Upper lobe of left lung (tissue), 6 donors: Measurements from ENCODE around the gene UTF1. TPM values are rescaled to one million over a fixed set of nuclear protein-coding genes. Genes with fewer than 3 reads are reported as not detected.

ENCODE experiments used
- ATAC-seq, 2 donors: fragments of 200-7000 bp; cut with Tn5 transposase; one replicate each; pipeline ENCODE4 v1.9.1; 2022; ENCODE audit warnings: mild to moderate bottlenecking in 2 of 2, moderate library complexity in 2 of 2; ENCODE audit not compliant: low FRiP score in 2 of 2
- DNase-seq, 2 donors: peaks; one replicate each; pipeline ENCODE4 v3.0.0-alpha.2; 2019 to 2020
- H3K27ac ChIP-seq, 4 donors: fragments of 200-600 bp; sonication (generic); one replicate each; pipeline ENCODE4 v1.5.1; 2016 to 2019
- H3K27me3 ChIP-seq, 4 donors: fragments of 200-600 bp; sonication (generic); one replicate each; pipeline ENCODE4 v1.5.1; 2017 to 2019
- H3K36me3 ChIP-seq, 4 donors: fragments of 200-600 bp; sonication (generic); one replicate each; pipeline ENCODE4 v1.5.1; 2016 to 2019
- H3K4me1 ChIP-seq, 4 donors: fragments of 200-600 bp; sonication (generic); one replicate each; pipeline ENCODE4 v1.5.1; 2018 to 2019
- H3K4me3 ChIP-seq, 4 donors: fragments of 200-600 bp; sonication (generic); one replicate each; pipeline ENCODE4 v1.5.1; 2017 to 2019; ENCODE audit warnings: mild to moderate bottlenecking in 2 of 4, moderate library complexity in 1 of 4
- H3K9me3 ChIP-seq, 4 donors: fragments of 200-600 bp; sonication (generic); one replicate each; pipeline ENCODE4 v1.5.1; 2018 to 2019
- EP300 ChIP-seq, 4 donors: sonication (generic); formaldehyde crosslinking; IDR thresholded peaks; one replicate each; pipeline ENCODE4 v1.5.1; 2017; ENCODE audit warnings: antibody characterized with exemption in 4 of 4, control low read depth in 2 of 4
- POLR2A ChIP-seq, 4 donors: fragments of 450-650 bp; IDR thresholded peaks; one replicate each; pipeline ENCODE4 v1.5.1; 2016 to 2017; ENCODE audit warnings: antibody characterized with exemption in 4 of 4, mild to moderate bottlenecking in 2 of 4
- POLR2AphosphoS5 ChIP-seq, 2 donors: sonication (generic); formaldehyde crosslinking; IDR thresholded peaks; one replicate each; pipeline ENCODE4 v1.5.1; 2017; ENCODE audit warnings: antibody characterized with exemption in 2 of 2
- WGBS, 2 donors: methylation state at CpG; one replicate each; pipeline ENCODE4 v1.1.5; 2017 to 2018; 5-methylcytosine and 5-hydroxymethylcytosine counted together
- total RNA-seq, 6 donors: library from RNA; depleted of rRNA in 4 of 6; stranded (reverse); fragments of >200 nt in 4 of 6; gene quantifications; one replicate each; pipeline versions ENCODE4 v1.1.0 to v1.2.1, GENCODE V29; 2016 to 2021
- TF ChIP-seq, protein P1 (sequence below), 6 experiments: fragments of 450-650 bp in 4 of 6; fragments of 200-600 bp in 2 of 6; sonication (generic) in 2 of 6; IDR thresholded peaks; one replicate each; pipeline ENCODE4 v1.5.1; 2016 to 2019; ENCODE audit warnings: antibody characterized with exemption in 6 of 6
- donor health status: DM: no; HTN: no; CAD: no; lungs with moderate emphysema.
- donor health status: DM: no; HTN: yes; CAD: no; lungs with severe emphysema.

Gene UTF1
- total RNA-seq, 6 donors from 2014 or later: 0.26 to 0.37 TPM; not detected in 4

DNA sequence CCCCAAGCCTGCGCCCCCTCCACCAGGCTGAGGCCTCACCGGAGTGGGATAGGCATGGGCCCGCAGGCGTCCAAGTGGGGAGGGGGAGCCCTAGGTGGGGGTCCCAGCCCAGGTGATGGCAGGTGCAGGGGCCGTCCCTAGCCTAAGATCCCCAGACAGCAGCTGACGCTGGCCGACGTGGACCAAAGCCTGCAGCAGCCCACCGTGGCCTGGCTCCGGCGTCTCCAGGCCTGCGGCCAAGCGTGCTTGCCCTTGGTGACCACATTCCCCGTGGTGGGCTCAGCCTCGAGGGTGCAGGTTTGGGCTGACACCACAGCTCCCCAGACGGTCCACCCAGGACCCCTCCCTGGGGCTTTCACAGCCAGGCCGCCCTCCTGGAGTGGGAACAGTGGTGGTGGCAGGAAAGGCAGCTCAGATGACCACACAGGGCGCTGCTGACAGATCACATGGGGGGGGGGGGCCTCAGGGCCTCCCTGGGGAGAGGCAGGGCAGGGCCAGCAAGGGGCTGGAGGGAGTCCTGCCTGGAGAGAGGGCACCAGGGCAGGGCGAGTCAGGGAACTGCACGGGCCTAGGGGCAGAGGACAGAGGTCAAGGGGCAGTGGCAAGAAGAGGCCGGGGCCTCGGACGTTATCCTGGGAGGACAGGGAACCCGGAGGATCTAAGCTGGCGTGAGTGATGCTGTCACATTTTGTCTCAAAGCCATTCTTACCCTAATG is 47.4 kb downstream of the UTF1 start:
- peak overlapping the region in 1 of 4 donors; percentile 40 for H3K4me3 ChIP-seq
- no peak for ATAC-seq
- peaks cover 16 to 55% (median 40%) of the 10 kb centered on the region in 4 donors for H3K4me1 ChIP-seq

DNA sequence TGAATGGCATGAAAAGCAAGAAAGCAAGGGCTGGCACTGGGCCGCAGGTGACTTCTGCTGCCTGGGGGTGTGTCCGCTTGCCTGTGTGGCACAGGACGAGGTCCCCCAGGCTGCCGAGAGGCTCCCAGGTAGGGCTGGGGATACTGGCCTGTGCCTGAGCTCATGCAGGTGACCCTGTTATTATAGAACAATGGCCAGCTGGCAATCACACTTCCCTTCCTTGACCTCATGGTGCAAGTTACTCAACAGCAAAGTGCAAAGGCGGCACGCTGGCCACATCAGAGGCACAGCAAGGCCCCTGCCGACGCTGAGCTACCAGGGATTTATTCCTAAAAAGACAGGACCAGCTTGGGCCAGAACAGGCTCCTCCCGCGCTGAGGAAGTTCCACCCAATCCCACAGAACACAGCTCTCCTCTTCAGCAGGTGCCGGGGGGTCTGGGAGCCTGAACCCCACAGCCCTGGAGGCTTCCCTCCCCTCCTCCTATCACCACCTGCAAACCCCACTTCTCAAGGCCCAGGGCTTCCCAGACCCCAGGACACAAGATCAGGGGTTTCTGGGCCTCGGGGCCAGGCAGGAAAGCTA is 48.1 kb downstream of the UTF1 start:
- H3K36me3 ChIP-seq: peaks cover 14 to 53% (median 32%) of the 10 kb centered on the region in 4 donors
- TF ChIP-seq EP300 (IDR thresholded peaks at IDR 0.05) (no peak), POLR2A (IDR thresholded peaks at IDR 0.05) (no peak), POLR2AphosphoS5 (IDR thresholded peaks at IDR 0.05) (no peak)
- TF ChIP-seq, protein P1, sequence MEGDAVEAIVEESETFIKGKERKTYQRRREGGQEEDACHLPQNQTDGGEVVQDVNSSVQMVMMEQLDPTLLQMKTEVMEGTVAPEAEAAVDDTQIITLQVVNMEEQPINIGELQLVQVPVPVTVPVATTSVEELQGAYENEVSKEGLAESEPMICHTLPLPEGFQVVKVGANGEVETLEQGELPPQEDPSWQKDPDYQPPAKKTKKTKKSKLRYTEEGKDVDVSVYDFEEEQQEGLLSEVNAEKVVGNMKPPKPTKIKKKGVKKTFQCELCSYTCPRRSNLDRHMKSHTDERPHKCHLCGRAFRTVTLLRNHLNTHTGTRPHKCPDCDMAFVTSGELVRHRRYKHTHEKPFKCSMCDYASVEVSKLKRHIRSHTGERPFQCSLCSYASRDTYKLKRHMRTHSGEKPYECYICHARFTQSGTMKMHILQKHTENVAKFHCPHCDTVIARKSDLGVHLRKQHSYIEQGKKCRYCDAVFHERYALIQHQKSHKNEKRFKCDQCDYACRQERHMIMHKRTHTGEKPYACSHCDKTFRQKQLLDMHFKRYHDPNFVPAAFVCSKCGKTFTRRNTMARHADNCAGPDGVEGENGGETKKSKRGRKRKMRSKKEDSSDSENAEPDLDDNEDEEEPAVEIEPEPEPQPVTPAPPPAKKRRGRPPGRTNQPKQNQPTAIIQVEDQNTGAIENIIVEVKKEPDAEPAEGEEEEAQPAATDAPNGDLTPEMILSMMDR (IDR thresholded peaks at IDR 0.05): no peak
- 48 to 65% methylated on average over 4 to 11 of the region's 12 CpGs for WGBS, 2 donors

More for the DNA sequence above, 47.4 kb downstream of the UTF1 start:
- peak in 1 of 2 donors; percentile 76 for DNase-seq
- Histone ChIP-seq H3K27ac (peak overlapping the region; percentile 82 to 89 (median 87)), H3K36me3 (peaks cover 8 to 51% (median 30%) of the 10 kb centered on the region in 4 donors), H3K9me3 (no peaks in the 10 kb centered on the region), H3K27me3 (peaks cover 0 to 4% (median 0%) of the 10 kb centered on the region in 4 donors)
- TF ChIP-seq POLR2A (IDR thresholded peaks at IDR 0.05) (no peak), POLR2AphosphoS5 (IDR thresholded peaks at IDR 0.05) (no peak)
- 75% methylated on average over 9 to 24 of the region's 25 CpGs for WGBS, 2 donors

DNA sequence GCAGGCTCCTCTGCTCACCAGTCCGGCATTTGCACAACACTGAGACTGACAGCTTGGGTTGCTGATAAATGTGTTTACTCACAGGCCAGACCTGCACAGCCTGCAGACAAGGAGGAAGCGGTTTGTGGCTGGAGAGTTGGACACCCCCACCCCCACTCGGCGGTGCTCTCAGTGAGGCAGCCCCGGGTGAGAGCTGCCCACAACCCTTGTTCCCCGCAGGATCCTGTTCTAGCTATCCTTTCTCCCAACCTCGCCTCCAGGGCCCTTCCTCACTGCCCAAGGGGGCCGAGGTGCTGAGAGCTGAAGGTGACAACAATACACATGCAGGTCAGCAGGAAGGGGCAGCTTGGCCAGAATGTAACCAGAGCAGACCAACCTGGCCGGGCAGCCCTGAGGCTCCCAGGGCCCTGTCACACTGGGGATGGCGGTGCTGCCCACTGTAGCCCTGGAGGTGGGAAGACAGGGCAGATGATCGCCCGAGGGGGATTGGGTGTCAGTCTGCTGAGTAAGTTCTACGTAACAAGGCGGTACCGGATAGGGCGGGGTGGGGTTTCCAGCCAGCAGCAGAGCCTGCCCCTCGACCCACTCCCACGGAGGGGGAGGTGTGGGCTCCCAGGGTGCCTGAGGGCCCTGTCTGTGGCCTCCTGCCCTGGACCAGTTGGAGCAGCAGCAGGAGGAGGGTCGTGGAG is 48.7 kb downstream of the UTF1 start:
- peak overlapping the region; percentile 82 to 89 (median 87) for H3K27ac ChIP-seq
- WGBS, 2 donors: 46 to 62% methylated on average over 18 of the region's 19 CpGs

More for the DNA sequence above, 48.1 kb downstream of the UTF1 start:
- Histone ChIP-seq H3K9me3 (no peaks in the 10 kb centered on the region), H3K27me3 (peaks cover 0 to 4% (median 0%) of the 10 kb centered on the region in 4 donors), H3K4me1 (peaks cover 16 to 55% (median 40%) of the 10 kb centered on the region in 4 donors), H3K4me3 (peak overlapping the region in 1 of 4 donors; percentile 12), H3K27ac (peak overlapping the region; percentile 82 to 89 (median 87))
- ATAC-seq (no peak), DNase-seq (peak in 1 of 2 donors; percentile 53)

DNA sequence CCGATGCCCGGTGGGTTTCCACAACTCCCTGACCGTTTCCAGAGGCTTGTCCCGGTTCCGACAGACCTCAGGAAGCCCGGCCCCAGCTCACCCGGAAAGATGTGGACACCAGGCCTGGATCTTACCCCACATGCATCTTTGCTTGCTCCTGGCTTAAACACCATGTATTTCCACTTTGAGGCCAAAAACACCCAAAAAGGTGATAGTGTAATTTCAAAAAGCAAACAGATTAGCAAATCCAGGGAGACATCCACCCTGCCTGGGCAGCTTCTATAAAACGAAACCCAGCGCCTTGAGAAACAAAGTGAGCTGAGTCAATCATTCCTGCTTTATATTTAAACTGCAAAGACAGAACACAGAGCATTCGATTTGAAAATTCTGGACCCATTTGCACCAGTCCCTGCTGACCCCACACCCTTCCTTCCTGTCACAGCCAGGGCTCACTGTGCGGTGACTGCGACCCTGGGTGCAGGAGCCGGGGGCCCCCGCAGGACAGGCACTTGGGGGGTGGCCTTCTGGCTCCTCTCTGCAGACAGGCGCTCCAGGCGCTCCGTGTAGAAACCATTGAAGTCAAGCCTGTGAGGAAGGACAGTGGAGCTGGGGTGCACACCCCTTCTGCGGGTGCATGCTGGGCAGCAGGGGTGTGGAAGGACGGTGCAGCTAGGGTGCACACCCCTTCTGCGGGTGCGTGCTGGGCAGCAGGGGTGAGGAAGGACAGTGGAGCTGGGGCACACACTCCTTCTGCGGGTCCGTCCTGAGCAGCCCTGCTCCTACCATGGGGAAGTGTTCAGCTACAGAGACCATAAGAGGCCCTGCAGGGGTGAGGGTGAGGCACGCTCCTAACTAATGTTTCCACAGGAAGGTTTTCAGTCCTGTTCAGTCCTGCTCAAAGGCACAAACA is 49.6 kb downstream of the UTF1 start:
- Histone ChIP-seq H3K27me3 (peaks cover 0 to 4% (median 0%) of the 10 kb centered on the region in 4 donors), H3K4me3 (peak overlapping the region in 1 of 4 donors; percentile 12), H3K4me1 (peaks cover 16 to 53% (median 39%) of the 10 kb centered on the region in 4 donors), H3K36me3 (peaks cover 23 to 61% (median 47%) of the 10 kb centered on the region in 4 donors), H3K9me3 (no peaks in the 10 kb centered on the region), H3K27ac (peak overlapping the region; percentile 82 to 89 (median 87))
- ATAC-seq (no peak), DNase-seq (peak in 1 of 2 donors; percentile 64)
- TF ChIP-seq POLR2AphosphoS5 (IDR thresholded peaks at IDR 0.05): no peak
- 62 to 70% methylated on average over 15 to 24 of the region's 24 CpGs for WGBS, 2 donors

More for the DNA sequence above, 48.7 kb downstream of the UTF1 start:
- DNase-seq (peak; percentile 64 to 83), ATAC-seq (peak; percentile 44 to 51)
- TF ChIP-seq EP300 (IDR thresholded peaks at IDR 0.05) (no peak), POLR2A (IDR thresholded peaks at IDR 0.05) (peak in 1 of 4 donors; percentile 60), POLR2AphosphoS5 (IDR thresholded peaks at IDR 0.05) (peak in 1 of 2 donors; percentile 23)
- TF ChIP-seq, protein P1 (IDR thresholded peaks at IDR 0.05): no peak
- peak overlapping the region in 1 of 4 donors; percentile 12 for H3K4me3 ChIP-seq
- peaks cover 16 to 53% (median 39%) of the 10 kb centered on the region in 4 donors for H3K36me3 ChIP-seq
- peaks cover 16 to 55% (median 40%) of the 10 kb centered on the region in 4 donors for H3K4me1 ChIP-seq
- no peaks in the 10 kb centered on the region for H3K9me3 ChIP-seq
- peaks cover 0 to 4% (median 0%) of the 10 kb centered on the region in 4 donors for H3K27me3 ChIP-seq
